Measurements from ENCODE around the gene FAM241B. TPM values are rescaled to one million over a fixed set of nuclear protein-coding genes. Genes with fewer than 3 reads are reported as not detected.

The FAM241B gene
- total RNA-seq, 1 donor from 2014 or later, result 0.98 TPM

DNA sequence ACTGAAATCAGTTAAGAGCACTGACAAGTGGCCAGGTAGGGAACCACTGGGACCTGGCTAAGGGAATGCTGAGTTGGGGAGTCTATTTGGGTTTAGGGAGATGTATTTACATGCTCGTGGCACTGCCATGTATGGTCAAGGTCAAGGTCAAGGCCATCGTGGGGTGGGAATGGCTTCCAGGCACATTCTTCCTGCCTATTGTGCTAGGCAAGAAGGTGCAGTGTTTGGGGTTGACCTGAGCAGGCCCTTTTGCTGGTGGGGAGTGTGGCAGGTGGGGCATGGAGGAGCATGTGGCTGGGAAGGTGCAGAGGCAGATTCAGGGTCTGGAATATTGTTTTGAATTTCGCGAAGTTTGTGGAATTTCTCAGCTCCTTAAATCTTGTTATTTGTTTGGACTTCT lies 17.8 kb downstream of the FAM241B start:
- Histone ChIP-seq H3K27me3 (no peaks in the 10 kb centered on the region), H3K9me3 (no peaks in the 10 kb centered on the region), H3K36me3 (no peaks in the 10 kb centered on the region), H3K4me3 (no peak overlapping the region), H3K27ac (no peak overlapping the region), H3K4me1 (no peaks in the 10 kb centered on the region)
- intact Hi-C loops (cut with DNase I), result loop anchor here (10.0 kb wide), 1 partner anchor 157 kb away; the partner anchor contains the start of gene COL13A1
- no peak for DNase-seq (ENCODE audit: extremely low spot score in 2 of 2)
- TF ChIP-seq POLR2AphosphoS5 (IDR thresholded peaks at IDR 0.05; ENCODE audit: insufficient read depth in 1 of 2, low read depth in 1 of 2), result no peak
- no peak for TF ChIP-seq POLR2A (IDR thresholded peaks at IDR 0.05)
- TF ChIP-seq, protein P1, sequence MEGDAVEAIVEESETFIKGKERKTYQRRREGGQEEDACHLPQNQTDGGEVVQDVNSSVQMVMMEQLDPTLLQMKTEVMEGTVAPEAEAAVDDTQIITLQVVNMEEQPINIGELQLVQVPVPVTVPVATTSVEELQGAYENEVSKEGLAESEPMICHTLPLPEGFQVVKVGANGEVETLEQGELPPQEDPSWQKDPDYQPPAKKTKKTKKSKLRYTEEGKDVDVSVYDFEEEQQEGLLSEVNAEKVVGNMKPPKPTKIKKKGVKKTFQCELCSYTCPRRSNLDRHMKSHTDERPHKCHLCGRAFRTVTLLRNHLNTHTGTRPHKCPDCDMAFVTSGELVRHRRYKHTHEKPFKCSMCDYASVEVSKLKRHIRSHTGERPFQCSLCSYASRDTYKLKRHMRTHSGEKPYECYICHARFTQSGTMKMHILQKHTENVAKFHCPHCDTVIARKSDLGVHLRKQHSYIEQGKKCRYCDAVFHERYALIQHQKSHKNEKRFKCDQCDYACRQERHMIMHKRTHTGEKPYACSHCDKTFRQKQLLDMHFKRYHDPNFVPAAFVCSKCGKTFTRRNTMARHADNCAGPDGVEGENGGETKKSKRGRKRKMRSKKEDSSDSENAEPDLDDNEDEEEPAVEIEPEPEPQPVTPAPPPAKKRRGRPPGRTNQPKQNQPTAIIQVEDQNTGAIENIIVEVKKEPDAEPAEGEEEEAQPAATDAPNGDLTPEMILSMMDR (IDR thresholded peaks at IDR 0.05), result no peak

DNA sequence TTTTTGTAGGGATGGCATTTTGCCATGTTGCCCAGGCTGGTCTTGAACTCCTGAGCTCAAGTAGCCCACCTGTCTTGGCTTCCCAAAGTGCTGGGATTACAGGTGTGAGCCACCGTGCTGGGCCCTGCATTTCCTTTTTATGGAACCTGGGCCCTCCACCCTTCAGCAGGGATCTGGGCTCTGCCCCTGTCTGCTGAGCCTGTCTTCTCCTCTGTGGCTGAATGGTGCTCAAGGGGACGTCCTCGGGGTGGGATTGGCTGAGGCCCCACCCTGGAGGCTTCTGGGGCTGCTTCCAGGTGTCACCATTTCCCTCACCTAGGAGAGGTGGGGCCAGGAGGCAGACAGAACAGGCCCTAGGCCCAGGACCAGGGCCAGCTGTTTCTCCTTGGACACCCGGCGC lies 18.4 kb downstream of the FAM241B start:
- DNase-seq (ENCODE audit: extremely low spot score in 2 of 2), result no peak
- Histone ChIP-seq H3K27me3 (no peaks in the 10 kb centered on the region), H3K9me3 (no peaks in the 10 kb centered on the region), H3K4me1 (no peaks in the 10 kb centered on the region), H3K27ac (no peak overlapping the region), H3K36me3 (no peaks in the 10 kb centered on the region), H3K4me3 (no peak overlapping the region)
- intact Hi-C loops (cut with DNase I), result loop anchor here (10.0 kb wide), 1 partner anchor 156 kb away; the partner anchor contains the start of gene COL13A1
- TF ChIP-seq POLR2AphosphoS5 (IDR thresholded peaks at IDR 0.05; ENCODE audit: insufficient read depth in 1 of 2, low read depth in 1 of 2), result no peak
- TF ChIP-seq POLR2A (IDR thresholded peaks at IDR 0.05), result no peak
- TF ChIP-seq, protein P1 (IDR thresholded peaks at IDR 0.05), result no peak

DNA sequence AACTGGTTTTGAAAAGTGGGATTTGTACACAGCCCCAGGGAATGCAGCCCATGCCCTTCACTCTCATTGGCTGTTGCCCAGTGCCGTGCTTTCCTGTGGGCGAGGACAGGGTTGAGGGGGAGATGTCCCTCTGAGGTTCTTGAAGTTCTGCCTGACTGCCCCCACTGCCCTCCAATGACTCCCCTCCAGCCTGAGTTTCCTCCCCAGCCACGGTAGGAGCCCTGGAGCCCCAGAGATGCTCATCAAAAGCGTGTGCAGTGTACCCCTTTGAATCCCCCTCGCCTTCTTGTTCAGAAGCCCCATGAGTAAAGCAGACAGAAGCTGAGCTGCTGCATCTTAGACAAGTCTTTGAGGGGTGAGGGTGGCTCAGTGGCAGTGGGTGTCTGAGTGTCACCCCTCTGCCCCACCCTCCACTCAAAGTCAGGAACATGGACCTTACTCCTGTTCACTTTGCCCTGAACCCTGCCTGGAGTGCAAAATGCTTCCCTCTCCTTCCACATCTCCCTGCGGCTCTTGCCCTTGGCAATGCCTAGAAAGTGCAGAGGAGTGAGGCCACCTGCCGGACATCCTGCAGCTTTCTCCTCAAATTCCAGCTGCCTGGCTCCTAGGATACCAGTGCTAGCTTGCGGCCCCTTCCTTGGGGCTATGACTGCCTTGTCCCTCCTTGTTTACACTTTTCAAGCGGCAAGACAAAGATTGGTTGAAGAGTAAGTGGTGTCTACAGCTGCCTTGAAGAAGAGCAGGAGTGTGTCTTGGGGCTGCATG lies 19.9 kb downstream of the FAM241B start:
- Histone ChIP-seq H3K36me3 (no peaks in the 10 kb centered on the region), H3K4me3 (no peak overlapping the region), H3K27ac (no peak overlapping the region), H3K27me3 (no peaks in the 10 kb centered on the region), H3K4me1 (no peaks in the 10 kb centered on the region), H3K9me3 (no peaks in the 10 kb centered on the region)
- intact Hi-C loops (cut with DNase I), result loop anchor here (5.0 to 10.0 kb wide), 2 partner anchors 155 to 267 kb away; partner anchors contain the start of gene COL13A1
- TF ChIP-seq, protein P1 (IDR thresholded peaks at IDR 0.05), result no peak
- no peak for TF ChIP-seq POLR2A (IDR thresholded peaks at IDR 0.05)
- TF ChIP-seq POLR2AphosphoS5 (IDR thresholded peaks at IDR 0.05; ENCODE audit: insufficient read depth in 1 of 2, low read depth in 1 of 2), result no peak
- no peak for DNase-seq (ENCODE audit: extremely low spot score in 2 of 2)

DNA sequence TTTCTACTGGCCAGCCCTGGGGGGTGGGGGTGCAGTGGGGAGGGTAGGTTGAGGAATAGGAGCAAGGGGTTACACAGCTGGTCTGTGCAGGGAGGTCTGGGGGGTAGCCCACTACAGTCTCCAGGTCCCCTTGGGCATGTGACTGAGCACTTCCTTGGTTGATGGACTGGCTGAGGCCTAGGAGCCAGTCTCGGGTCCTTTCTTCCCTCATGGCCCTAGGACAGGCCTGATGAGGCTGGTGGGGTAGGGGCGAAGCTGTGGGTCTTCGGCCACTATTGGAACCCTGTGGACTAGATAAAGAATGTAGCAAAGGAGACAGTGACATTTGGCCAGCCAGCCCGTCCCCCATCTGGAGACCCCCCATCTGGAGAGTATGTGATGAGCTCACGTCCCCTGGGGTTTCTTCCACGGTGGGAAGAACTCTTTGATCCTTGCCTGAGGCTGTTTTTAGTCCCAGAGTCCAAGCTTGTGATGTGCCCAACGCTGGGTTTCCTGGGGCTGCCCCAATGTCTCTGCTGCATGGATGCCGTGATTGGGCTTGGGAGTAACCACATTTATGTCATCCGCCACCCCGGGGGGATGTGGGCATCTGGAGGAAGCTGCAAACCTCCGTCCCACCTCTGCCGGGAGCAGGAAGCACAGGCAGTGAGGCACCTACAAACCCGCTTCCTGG lies 20.7 kb downstream of the FAM241B start:
- Histone ChIP-seq H3K4me1 (no peaks in the 10 kb centered on the region), H3K9me3 (no peaks in the 10 kb centered on the region), H3K4me3 (no peak overlapping the region), H3K27ac (no peak overlapping the region), H3K36me3 (no peaks in the 10 kb centered on the region), H3K27me3 (no peaks in the 10 kb centered on the region)
- intact Hi-C loops (cut with DNase I), result loop anchor here (5.0 kb wide), 1 partner anchor 267 kb away; no protein-coding TSS in a partner anchor
- no peak for DNase-seq (ENCODE audit: extremely low spot score in 2 of 2)
- TF ChIP-seq, protein P1 (IDR thresholded peaks at IDR 0.05), result no peak
- TF ChIP-seq POLR2AphosphoS5 (IDR thresholded peaks at IDR 0.05; ENCODE audit: insufficient read depth in 1 of 2, low read depth in 1 of 2), result no peak
- TF ChIP-seq POLR2A (IDR thresholded peaks at IDR 0.05), result no peak

Data from vagina (tissue), 2 donors.